ENCODE measurements around the gene SLC2A4.
"Not testable (repeated sequence)": the region's sequence is repeated elsewhere in the genome, so short reads cannot be mapped to it uniquely, and the experiment has no call there.

GRCh38 chr17:7332600-7333069, 51.1 kb downstream of the SLC2A4 start:
- TF ChIP-seq CTCF (conservative IDR thresholded peaks at IDR 0.05); ZFX (IDR thresholded peaks at IDR 0.05): not testable (repeated sequence)
